Nucleus accumbens (tissue), 56 donors: ENCODE measurements around the gene DEGS1.
A peak's percentile ranks its signal among the peaks of the same experiment; 100 is the strongest.

Source experiments
- DNase-seq, 56 donors: peaks; one replicate each; lab custom pipeline; 2025; lab: John Stamatoyannopoulos, UW

DEGS1 gene

GRCh38 chr1:224211206-224211962, 28.3 kb downstream of the DEGS1 start:
- DNase-seq: peak in 2 of 56 donors; percentile 8 to 30

GRCh38 chr1:224212618-224213061, 29.6 kb downstream of the DEGS1 start:
- no peak for DNase-seq

GRCh38 chr1:224213438-224214119, 30.5 kb downstream of the DEGS1 start:
- no peak for DNase-seq

GRCh38 chr1:224216382-224216781, 33.3 kb downstream of the DEGS1 start:
- no peak for DNase-seq

- no peak for DNase-seq
Measured at GRCh38 chr1:224217655-224218623, 34.9 kb downstream of the DEGS1 start.

DNA sequence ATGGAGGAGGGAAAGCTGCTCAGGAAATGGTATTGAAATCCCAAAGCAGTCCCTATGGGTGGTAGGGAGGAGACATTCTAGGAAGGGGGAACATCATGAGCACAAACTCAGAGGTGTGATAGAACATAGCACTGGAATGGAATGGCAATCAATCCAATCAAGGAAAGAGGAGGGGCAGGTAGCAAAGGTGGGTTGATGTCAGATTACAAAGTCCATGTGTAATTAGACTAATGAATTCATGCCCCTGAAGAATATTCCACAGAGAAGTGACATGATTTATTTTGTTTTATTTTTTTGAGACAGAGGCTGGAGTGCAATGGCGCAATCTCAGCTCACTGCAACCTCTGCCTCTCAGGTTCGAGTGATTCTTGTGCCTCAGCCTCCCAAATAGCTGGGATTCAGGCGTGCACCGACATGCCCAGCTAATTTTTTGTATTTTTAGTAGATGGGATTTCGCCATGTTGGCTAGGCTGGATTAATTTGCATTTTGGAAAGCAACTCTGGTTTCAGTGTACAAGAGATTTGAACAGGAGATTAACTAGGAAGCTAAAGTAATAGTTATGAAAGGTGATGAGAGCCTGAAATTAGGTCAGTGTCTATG, 36.1 kb downstream of the DEGS1 start:
- DNase-seq: no peak

- no peak for DNase-seq
Measured at GRCh38 chr1:224219612-224220059, 36.6 kb downstream of the DEGS1 start.

GRCh38 chr1:224223819-224224714, 41.0 kb downstream of the DEGS1 start:
- DNase-seq: no peak

DNA sequence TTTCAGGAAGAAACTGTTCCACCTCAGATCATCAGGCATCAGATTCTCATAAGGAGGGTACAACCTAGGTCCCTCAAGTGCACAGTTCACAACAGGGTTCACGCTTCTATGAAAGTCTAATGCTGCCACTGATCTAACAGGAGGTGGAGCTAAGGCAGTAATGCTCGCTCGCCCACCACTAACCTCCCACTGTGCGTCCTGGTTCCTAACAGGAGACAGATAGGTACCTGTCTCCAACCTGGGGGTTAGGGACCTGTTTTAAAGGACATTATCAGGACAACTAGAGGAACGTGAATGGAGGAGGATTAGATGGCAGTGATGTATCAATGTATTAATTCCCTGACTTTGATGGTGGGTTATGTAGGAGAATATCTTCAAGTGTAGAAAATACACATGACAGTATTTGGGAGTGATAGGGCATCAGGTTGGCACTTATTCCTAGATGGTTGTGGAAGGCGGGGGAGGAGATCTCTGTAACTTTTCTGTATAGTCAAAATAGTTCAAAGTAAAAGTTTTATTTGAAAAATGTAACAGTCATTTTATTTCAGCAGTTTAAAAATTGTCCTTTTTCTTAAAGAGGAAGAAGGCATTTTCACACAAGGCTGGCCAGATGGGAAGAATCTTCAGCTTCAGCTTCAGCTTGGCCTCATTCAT, 43.9 kb downstream of the DEGS1 start:
- DNase-seq: no peak

DNA sequence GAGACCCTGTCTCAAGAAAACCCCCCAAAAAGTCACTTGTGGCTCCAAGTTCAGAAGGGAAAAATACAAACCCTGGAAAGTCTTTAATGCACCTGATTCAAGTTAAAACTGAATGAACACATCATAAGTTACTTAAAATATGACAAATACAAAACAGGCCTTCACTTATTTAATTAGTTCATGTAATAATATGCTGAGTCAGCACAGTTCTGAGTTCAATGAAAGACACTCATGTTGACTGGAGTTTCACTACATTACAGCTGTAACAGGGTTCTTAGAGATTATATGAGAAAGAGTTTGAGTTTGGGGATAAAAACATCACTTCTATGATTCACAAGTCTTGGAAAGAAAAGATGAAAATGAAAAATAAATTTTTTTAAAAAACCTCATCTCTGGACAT, 51.0 kb downstream of the DEGS1 start:
- DNase-seq: no peak

GRCh38 chr1:224235813-224236493, 52.9 kb downstream of the DEGS1 start:
- no peak for DNase-seq

DNA sequence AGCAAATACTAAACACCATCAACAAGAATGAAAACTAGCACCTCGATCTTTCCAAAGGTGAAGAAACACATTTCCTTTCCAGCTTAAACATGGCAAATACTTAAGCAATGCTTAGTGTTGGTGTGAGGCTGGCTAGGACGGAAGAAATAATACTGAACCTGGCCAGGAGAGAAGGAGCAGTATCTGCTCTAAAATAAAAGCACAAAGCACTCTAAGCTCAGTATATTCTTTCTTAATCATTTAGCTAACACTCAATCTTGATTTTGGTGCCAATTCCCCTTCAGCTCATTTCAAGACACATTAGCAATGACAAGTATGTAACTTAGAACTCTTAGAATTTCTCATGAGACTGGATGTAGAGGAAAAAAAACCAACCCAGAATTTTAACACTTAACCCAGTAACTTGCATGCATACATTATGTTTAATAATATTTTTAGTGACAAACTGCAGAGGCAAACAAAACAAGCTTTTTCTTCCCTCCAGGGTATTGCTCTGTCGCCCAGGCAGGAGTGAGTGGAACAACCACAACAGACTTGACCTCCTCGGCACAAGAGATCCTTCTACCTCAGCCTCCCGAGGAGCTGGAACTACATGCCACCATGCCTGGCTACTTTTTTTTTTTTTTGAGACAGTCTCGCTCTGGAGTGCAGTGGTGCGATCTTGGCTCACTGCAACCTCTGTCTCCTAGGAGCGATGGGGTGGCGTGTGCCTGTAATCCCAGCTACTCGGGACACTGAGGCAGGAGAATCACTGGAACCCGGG, 54.3 kb downstream of the DEGS1 start:
- no peak for DNase-seq

DNA sequence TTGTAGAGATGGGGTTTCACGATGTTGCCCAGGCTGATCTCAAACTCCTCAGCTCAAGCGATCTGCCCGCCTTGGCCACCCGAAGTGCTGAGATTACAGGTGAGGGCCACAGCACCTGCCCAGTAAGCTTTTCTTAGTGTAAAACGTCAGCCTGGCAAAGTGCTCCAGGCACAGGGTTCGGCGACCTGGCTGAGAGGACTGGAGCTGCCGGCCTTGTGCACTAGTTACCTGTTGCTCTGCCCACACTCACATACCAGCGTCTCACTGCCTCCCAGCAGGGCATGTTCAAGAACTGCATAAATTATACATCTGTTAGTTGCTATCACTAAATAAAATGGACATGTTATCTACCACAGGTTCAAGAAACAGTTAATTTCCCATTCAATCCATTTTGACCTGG, 55.2 kb downstream of the DEGS1 start:
- no peak for DNase-seq

GRCh38 chr1:224238756-224239155, 55.7 kb downstream of the DEGS1 start:
- DNase-seq: peak in 6 of 56 donors; percentile 2 to 19 (median 2)
